Fibroblast of peridontal ligament (primary cell): Measurements from ENCODE around the gene ANO2.

Experiments used
- DNase-seq: peaks from one replicate; pipeline ENCODE4 v3.0.0-alpha.2; 2010; ENCODE audit errors: extremely low read depth

The ANO2 gene

DNA sequence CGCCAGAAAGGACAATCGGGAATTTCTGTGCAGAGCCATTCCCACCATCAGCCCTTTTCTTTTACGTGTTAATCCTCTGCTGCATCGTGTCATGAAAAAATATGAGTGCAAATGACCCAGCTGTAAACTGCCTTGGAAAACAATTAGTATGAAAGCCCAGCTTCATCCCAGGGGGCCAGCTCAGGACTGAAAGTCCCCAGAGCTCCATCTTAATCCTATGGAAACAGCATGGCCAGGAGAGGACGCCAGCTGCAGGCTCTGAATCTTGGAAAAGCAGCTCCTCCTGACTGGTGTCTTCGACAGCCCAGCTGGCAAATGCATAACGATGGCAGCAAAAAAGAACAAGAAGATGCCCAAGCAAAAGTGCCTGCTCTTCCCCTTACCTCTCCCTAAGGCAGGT is 321.6 kb downstream of the ANO2 start:
- DNase-seq: no peak

DNA sequence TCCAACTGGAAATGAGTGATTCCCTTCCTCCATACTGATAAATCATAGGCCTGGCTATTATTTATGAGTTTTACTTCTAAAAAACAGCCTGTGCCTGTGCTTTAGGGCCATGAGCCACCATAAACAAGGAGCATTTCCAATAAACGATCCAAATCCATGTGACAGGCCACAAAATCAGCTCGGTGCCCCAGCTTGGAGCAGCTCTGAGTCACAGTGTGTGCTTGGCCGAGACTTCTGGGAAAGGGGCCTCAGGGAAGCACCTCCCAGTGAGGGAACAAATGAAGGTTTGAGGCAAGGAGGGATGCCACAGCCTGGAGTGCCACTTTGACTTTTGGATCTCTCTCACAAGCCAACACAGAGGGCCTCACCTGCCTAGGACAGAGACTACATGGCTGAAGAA is 322.8 kb downstream of the ANO2 start:
- no peak for DNase-seq

DNA sequence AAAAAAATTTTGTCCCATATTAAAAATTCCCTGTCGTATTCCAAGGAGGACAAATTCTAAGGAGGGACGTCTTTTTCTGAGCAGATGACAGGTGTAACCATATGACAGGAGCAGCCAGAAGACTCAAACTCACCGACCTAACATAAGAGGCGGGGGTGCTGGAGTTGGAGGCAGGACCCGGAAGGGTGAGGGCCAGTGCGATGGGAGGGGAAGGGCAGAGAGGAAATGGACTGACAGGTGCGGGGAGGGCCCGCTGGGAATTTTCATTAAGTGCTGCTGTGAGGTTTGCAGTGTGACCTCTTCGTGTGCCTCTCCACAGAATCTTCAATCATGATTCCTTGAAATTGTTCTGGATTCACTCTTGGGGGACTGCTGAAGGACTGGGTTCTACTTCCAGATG is 323.7 kb downstream of the ANO2 start:
- DNase-seq: no peak

DNA sequence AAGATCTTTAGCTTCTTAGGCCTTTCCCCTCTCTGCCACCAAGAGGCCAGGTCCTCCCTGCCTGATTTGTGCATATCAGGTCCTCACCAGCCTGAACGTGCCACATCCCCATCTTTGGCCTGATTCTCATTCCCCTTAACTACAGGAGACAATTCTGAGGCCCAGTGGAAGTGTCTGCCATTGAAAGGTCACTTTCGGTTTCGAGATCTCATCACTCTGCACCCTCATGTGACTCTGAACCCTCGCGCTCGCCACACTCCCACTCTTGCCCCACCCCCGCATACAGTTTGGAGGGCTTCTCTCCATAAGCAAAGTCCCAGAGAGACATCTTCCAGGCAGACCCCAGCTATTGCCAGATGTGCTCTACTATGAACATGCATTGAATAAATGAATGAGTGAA is 324.2 kb downstream of the ANO2 start:
- no peak for DNase-seq

DNA sequence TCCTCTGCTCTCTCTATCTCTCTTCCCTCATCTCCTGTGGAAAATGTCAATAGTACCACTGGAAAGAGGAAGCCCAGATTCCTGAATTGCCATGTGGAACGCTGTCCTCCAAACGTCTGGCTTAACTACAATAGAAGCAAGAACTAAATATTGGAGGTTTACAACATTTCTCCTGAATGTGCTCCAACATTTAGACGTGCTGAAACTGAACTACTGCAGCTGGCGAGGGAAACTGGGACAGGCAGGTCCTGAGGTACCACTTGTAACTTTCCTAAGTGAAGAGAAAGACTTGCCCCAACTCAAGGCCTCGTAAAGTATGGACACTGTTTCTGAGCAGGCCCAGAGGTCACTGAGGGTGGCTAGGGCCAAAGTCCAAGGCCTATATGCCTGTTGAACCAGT is 325.4 kb downstream of the ANO2 start:
- no peak for DNase-seq

DNA sequence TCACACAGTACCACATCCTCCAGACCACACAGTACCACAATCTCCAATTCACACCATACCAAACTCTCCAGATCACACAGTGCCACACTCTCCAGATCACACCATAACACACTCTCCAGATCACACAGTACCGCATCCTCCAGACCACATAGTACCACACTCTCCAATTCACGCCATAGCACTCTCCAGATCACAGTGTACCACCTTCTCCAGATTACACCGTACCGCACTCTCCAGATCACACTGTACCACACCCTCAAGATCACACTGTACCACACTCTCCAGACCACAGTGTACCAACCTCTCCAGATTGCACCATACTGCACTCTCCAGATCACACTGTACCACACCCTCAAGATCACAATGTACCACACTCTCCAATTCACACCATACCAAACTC is 328.2 kb downstream of the ANO2 start:
- no peak for DNase-seq

DNA sequence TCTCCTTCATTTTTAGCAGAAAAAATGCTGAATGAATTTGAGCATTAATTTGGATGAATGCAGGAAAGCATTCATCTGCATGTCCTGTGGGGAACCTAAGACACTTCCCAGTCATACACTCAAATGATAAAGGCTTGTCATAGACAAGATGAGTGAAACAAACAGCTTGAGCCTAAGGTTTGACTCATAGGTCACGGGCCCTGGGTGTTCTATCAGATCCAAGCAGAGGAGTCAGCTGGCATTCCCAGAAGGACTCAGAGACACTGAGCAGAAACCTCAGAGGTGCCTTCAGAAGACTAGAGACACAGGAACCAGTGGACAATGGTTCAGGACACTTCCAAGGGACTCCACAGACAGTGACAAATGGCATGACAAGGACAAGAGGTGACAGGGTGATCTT is 329.3 kb downstream of the ANO2 start:
- DNase-seq: no peak

DNA sequence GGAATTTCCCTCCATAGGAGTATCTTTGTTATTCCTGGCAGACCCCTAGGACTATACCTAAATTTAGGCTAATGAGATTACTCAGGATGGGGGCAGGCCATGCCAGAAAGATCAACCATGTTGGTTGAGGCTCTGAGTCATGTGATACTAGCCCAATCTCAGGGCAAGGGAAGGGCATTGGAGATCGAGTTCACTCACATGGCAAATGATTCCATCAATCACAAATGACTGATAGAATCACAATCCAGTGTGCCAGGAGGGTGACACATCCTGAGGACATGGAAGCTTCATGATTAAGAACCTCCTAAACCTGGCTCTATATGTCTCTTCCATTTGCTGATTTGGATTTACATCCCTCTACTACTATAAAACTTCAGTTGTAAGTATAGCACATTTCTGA is 330.8 kb downstream of the ANO2 start:
- DNase-seq: no peak

DNA sequence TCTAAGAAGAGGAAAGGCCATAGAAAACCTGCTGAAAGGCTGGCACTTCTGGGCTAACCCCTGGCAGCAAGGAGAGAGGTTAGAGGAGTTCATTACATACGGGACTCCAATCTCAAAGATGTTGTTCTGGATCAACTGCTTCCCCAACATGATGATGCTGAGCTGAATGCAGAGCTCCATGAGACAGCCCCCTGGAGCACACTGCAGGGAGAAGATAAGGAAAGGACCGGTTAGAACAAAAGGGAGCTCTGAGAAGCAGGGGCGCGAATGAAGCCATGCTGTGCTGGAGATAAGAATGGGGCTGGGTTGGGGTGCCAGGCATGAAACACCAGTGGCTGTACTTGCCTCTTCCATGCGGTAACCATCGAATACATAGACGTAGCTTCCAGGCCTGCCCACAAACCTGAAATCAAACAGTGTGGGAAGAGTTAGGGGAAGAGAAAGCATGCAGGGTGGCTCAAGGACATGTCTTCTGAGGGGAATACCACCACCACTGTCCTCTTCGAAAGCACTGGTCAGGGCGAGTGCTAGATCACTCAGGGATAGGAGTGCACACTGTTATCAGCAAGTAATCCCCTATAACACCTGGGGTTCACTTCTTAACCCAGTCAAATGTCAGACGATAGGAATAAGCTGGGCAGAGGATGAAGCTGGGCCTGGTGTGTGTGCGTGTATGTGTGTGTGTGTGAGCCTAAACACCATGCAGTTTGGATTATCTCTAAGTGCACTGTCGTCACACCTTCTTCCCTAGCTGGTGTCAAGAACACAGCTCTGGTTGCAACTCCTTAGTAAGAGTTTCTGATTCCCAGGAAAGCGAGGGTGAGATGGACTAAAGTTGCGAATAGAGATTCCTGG is 332.3 kb downstream of the ANO2 start:
- no peak for DNase-seq

DNA sequence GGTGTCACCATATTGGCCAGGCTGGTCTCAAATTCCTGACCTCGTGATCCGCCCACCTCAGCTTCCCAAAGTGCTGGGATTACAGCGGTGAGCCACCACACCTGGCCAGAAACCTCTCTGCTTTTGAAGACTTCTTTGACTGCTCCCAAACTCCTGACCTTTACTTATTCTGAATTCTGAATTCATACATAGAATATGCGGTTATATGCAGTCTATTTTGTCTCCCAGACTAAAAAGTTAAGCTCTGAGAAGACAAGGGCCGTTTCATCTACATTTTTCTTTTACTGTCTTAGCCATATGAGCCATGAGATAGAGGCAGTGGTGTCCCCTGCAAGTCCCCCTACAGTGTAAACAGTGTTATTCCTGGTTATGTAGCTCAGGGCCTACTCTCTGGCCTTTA is 333.9 kb downstream of the ANO2 start:
- DNase-seq: no peak

DNA sequence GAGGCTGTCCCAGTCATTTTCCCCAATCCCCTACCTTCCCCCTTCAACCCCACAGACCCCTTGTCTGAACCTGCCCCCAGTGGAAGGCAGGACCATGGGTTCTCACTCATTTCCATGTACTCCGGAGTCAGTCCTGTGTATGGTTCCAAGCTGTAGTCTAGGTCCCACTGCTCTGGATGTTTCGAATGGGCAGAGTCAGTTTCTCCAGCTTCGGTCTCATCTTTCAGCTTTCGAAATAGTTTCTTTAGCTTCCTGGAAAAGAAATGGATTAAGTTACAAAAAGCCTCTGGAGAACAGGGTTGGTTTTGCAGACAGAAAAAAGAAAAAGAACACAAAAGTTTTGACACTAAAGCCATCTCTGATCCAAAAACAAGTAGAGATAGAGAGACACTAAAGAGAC is 345.7 kb downstream of the ANO2 start:
- peak; percentile 3 for DNase-seq

DNA sequence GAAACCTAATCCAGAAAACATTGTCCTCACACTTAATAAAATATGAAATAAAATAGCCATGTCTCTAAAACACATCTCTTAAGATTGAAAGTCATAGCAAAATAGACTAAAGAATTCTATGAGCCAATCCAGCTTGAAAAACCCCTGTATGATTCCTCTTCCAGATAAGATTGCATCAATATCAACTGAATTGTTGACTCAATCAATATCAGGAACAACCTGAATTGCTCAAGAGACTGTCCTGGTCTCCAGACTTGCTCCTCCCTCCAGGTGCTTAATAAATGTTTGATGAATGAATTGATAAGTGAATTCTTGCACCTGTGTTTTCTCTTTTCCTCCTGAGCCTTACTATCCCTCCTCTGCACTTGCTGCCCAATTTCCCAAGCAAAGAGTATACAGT is 351.1 kb downstream of the ANO2 start:
- no peak for DNase-seq

DNA sequence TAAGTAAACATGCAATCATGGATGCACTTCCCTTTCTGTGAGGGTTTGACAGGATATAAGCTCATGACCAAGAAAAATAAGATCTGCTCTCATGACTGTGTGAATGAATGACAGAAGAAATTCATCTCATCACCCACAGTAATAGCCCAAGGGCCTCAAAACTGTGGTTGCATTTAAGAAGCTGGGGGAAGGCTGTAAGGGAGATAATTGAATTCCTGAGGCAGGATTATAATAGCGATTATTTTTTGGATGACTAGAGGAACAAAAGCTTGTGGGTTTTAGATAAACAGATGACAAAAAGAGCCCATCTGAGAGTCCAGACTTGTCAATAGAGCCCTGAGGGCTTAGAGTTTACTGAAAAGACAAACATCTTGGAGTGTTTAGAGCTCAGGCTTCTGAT is 352.0 kb downstream of the ANO2 start:
- no peak for DNase-seq

DNA sequence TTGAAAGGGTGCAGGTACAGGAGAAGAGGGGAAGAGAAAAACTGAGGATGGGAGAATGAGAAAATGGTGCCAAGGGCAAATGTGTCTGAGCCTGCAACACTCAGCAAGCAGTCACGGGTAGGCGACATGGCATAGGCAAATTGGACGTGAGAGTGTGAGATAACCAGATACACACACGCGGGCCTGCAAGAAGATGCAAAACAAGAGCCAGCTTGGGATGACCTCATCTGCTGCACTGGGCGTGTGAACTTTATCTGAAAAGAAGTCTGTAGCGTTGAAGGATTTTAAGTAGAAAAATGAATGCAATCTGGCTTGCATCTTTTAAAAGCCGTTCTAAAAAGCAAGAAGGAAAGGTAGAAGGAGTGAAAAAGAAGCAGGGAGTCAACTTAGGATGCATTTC is 352.7 kb downstream of the ANO2 start:
- no peak for DNase-seq

DNA sequence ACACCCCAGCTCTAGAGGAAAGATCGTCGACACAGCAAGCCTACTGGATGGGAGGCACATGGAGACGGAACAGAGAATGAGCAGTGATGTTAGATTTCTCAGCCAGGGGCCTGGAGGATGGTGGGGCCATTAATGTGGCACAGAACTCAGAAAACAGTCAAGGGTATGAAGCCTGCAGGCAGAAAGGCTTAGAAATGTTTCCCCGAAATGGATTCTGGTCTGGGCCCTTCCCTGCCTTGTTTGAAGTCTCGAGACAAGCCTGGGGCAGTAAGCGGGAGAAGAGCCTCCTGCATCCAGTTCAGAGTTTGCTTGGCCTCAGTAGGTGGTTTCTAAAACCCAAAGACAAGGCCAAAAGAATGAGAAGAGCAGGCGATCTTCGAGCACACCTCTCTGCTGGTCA is 354.7 kb downstream of the ANO2 start:
- DNase-seq: no peak

DNA sequence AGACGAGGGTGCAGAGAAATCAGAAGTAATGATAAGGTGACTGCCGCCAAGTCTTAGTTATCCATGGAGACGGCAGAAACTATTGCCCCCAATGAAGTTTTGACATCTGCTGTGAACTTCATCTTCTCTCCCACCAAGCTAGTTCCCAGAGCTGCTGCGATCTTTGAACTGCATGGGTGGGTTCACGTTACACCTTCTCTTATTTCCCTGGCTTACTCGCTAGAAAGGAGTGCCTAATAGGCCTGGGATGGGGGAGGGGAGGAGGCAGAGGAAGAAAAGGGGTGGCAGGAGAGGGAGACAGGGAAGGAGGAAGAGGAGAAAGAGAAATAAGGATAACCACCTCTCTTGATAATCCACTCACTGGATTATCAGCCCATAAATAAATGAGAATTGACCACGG is 356.0 kb downstream of the ANO2 start:
- DNase-seq: no peak

DNA sequence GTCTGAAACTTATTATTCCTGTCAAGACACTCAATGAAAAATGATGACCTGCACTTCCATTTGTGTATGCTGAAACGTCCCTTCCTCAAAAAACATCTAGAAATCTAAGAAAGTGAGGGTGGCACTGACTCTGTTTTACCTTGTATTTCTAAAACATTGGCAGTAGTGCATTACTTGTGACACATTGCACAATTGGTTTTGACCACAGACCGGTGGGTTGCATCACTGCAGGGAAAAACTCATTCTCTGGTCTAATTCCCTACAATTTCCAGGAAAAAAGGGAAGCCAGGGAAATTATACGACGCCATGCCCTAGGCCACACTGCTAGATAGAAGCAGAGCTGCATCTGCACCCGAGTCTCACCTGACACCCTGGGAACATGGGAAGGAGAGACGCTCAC is 356.5 kb downstream of the ANO2 start:
- DNase-seq: no peak

DNA sequence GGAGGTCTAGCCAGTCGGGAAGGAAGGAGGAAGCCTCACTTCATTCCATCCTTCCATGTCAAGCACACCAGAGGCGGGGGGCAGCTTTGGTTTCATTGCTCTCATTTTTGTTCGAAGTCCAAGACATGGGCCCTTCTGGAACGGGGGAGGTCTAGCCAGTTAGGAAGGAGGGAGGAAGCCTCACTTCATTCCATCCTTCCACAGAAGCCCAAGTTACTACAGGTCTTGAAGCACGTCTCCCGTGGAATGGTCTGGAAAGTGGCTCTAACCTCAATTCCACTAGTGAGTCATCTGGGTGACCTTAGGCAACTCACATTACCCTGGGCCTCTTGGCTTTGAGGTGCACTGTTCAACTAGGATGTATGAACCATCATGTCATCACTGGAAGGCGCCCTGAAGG is 356.9 kb downstream of the ANO2 start:
- DNase-seq: no peak

DNA sequence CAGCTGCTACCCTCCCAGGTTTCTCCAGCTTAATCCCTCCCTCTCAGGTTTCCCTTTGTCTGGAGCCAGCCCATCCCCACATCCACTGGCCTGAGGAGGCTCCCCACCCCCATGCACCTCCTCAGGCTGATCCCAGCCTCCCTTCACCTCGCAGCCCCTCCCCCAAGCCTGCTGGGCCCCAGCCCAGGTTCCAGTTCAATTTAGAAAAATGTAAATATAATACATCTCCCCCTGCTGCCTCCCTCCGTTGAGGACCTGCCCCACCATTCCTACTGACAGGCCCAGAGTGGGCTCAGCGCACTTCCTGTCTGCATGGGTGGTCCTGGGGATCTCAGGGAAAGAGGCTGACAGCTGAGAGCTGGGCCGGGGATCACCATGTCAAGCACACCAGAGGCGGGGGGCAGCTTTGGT is 357.3 kb downstream of the ANO2 start:
- DNase-seq: no peak

DNA sequence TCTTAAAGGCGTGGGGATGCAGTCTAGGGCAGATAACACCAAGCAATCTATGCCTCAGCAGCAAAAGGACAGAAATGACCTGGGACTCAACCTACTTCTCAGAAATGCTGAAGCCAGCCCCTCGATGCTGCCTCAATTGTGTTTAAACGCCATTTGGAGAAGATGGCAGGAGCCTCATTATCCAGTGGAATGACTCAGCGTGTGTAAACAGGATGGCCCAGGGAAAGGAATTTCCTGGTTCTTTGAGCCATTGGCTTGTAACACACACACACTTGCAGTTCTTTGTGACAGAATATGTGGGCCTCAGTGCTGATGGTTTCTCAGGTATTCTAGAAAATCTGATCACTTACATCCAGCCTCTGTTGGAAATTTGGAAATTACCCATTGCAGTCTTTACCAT is 358.9 kb downstream of the ANO2 start:
- no peak for DNase-seq

DNA sequence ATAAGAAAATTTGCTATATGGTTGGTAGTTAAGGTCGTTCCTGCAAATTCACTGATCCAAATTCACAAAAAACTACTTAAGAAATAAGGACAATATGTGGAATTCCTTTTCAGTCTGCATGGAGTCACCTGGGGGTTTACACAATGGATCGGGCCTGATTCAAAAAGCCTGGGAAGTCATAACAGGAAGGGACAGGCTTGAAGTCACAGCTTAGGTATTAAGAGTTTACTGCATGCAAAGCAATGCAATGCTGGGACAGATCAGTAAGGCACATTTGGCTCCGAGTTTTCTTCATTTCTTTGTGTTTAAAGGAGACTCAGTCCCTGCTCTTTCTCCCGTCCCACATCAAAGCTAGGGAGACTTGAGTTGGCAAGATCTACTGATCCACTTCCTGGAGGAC is 359.9 kb downstream of the ANO2 start:
- no peak for DNase-seq

DNA sequence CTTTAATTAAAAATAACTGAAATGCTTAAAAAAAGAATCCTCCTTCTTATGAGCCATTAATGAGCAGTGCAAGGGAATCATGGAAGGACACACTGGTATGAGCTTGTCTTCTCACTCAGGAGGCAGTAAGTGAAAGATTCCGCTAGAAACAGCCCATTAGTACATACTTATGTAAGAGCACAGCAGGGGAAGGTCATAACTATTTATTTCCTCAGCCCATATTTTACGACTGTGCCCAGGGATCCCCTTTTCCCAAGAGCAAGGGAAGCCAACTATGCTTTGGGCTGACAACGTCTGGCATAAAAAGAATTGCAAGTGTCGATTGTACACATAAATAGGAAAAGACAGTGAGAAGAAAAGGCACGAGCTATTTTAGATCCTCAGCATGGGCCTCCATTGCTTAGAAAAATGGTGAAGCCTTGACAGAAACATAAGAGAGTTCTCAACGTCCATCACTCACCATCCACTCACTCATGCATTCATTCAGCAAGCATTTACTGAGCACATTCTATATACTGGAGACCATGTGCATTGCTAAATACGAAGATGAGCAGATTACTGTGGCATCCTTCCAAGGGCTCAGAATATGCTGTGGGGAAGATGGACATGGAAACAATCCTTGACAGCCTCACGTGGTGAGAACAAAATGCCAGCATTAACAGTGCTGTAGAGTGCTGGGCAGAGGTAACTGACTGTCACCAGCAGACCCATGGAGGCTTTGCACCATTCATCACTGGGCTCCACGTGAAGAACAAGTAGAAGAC is 360.5 kb downstream of the ANO2 start:
- DNase-seq: no peak

DNA sequence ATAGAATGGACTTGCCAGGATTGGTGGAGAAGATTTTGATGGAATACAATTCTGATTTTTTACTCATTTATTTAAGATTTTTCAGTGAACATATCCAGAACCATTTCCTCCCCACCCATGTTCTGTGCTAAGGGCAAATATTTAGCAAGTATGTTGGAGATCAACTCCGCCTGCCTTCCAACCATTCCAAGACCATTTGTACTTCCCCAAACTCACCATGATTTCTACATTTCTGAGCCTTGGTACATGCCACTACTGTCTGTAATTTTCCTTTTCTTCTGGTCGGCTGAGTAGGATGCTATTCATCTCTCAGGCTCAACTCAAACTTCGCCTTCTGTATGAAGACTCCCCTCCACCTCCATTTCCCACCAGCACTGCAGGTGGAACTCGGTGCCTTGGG is 362.5 kb downstream of the ANO2 start:
- DNase-seq: no peak
